Type B pancreatic cell (in vitro differentiated cells): Measurements from ENCODE around the gene FDPS. TPM values are rescaled to one million over a fixed set of nuclear protein-coding genes. Genes with fewer than 3 reads are reported as not detected.

ENCODE experiments used
- DNase-seq: peaks from one replicate; pipeline ENCODE4 v3.0.0; 2021; ENCODE audit warnings: mixed read lengths; ENCODE audit not compliant: unreplicated experiment; ENCODE audit errors: extremely low spot score
- H3K27ac Mint-ChIP-seq: 2 replicates; pipeline ENCODE4 v1.8.0; 2021; ENCODE audit warnings: mild to moderate bottlenecking, mixed read lengths
- H3K27me3 Mint-ChIP-seq: 2 replicates; pipeline ENCODE4 v1.8.0; 2021; ENCODE audit warnings: mixed read lengths
- H3K36me3 Mint-ChIP-seq: 2 replicates; pipeline ENCODE4 v1.8.0; 2021; ENCODE audit warnings: mixed read lengths
- H3K4me1 Mint-ChIP-seq: one replicate; pipeline ENCODE4 v1.8.0; 2021; ENCODE audit warnings: mixed read lengths; ENCODE audit not compliant: unreplicated experiment
- H3K4me3 Mint-ChIP-seq: 2 replicates; pipeline ENCODE4 v1.8.0; 2021; ENCODE audit warnings: mild to moderate bottlenecking, mixed read lengths
- H3K9me3 Mint-ChIP-seq: 2 replicates; pipeline ENCODE4 v1.8.0; 2021; ENCODE audit warnings: mixed read lengths
- total RNA-seq: library from RNA; stranded (reverse); gene quantifications from 2 replicates; pipeline ENCODE4 v1.2.1, GENCODE V29; 2021; ENCODE audit warnings: low replicate concordance
- TF ChIP-seq, protein P1 (sequence below): fragments of 200-600 bp; sonication (generic); conservative IDR thresholded peaks from 2 replicates; pipeline ENCODE4 v1.5.0; 2021; ENCODE audit warnings: antibody characterized with exemption, mild to moderate bottlenecking

The FDPS gene
- total RNA-seq, 1 donor from 2014 or later, result 183 TPM

DNA sequence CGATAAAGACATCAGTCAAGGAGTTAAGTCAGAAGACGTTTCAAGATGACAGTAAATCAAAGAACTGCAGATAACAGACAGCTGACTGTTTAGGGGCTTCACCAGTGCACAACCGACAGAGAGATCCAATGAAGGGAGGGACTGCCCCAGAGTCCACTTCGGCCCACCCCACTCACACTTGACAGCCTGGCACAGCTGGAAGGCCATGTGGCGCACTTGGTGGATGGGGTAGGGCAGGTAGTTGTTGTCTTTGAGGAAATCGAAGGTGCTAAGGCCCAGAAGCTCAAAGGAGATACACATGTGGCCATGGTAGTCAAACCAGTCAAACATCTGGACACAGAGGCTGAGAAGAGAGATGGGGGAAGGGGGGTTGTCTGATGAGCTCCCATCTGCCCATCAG lies 42.1 kb upstream of the FDPS start:
- peaks cover 14% of the 10 kb centered on the region for H3K4me1 Mint-ChIP-seq
- no peak overlapping the region for H3K4me3 Mint-ChIP-seq
- H3K27ac Mint-ChIP-seq, result no peak overlapping the region
- H3K9me3 Mint-ChIP-seq, result no peaks in the 10 kb centered on the region
- H3K27me3 Mint-ChIP-seq, result no peaks in the 10 kb centered on the region
- no peak for DNase-seq
- TF ChIP-seq, protein P1, sequence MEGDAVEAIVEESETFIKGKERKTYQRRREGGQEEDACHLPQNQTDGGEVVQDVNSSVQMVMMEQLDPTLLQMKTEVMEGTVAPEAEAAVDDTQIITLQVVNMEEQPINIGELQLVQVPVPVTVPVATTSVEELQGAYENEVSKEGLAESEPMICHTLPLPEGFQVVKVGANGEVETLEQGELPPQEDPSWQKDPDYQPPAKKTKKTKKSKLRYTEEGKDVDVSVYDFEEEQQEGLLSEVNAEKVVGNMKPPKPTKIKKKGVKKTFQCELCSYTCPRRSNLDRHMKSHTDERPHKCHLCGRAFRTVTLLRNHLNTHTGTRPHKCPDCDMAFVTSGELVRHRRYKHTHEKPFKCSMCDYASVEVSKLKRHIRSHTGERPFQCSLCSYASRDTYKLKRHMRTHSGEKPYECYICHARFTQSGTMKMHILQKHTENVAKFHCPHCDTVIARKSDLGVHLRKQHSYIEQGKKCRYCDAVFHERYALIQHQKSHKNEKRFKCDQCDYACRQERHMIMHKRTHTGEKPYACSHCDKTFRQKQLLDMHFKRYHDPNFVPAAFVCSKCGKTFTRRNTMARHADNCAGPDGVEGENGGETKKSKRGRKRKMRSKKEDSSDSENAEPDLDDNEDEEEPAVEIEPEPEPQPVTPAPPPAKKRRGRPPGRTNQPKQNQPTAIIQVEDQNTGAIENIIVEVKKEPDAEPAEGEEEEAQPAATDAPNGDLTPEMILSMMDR, result no peak
- H3K36me3 Mint-ChIP-seq, result peaks cover 34% of the 10 kb centered on the region

DNA sequence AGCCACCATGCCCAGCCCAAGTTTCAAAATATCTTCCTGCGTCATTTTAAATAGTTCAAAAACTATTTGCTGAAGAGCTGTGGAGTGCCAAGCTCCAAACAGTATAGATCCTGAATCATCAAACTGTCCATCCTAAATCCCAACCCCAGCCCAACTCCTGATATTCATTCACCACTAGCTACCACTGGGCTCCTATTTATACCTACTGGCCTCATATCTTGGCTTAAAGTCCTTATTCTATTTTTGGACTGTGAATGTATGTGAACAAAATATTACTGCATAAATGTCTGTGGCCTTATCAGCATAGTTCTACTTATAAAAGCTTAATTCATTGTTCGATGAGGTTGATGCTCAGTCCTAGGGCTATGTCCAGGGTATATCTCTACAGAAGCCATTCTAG lies 41.3 kb upstream of the FDPS start:
- Mint-ChIP-seq H3K27me3 (no peaks in the 10 kb centered on the region), H3K4me1 (peaks cover 11% of the 10 kb centered on the region), H3K36me3 (peaks cover 29% of the 10 kb centered on the region), H3K4me3 (no peak overlapping the region), H3K9me3 (no peaks in the 10 kb centered on the region), H3K27ac (no peak overlapping the region)
- DNase-seq, result no peak
- TF ChIP-seq, protein P1, result no peak

DNA sequence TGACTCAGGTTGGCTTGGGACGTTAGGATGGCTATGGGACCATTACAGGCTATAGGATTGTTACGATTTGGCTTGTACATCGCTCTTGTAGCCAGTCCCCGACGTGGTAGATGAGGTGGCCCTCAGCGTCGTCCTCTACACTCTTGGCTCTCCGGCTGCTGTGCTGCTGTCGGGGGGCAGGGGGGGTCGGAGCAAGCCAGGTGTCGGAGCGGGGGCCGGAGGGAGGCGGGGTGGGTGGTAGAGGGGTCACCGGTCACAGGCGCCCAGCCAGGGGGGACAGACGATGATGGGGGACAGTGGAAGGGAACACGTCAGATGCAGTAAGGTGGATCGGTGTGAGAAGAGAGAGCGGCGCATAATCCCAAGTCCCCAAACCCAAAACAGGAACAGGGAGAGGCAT lies 40.0 kb upstream of the FDPS start:
- no peak for DNase-seq
- Mint-ChIP-seq H3K27me3 (no peaks in the 10 kb centered on the region), H3K4me1 (peaks cover 16% of the 10 kb centered on the region), H3K36me3 (peaks cover 28% of the 10 kb centered on the region), H3K9me3 (no peaks in the 10 kb centered on the region), H3K27ac (no peak overlapping the region), H3K4me3 (no peak overlapping the region)
- TF ChIP-seq, protein P1, result no peak

DNA sequence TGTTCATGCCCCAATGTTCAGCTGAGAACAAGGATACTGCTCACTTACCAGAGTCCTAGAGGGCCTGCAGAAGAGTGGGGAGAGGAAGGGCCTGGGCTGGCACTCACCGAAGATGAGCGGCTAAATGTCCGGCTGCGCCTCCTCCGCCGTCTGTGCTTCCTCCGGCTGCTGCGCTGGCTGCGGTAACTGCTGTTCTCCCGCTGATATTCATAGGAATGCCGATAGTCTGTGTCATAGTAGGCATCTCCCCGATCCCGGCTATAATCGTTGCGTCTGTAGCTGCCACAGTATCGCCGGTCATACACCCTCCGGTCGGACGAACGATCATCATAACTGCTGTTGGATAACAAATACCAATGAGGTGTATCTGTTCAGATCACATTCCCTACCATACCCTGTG lies 39.3 kb upstream of the FDPS start:
- Mint-ChIP-seq H3K27me3 (no peaks in the 10 kb centered on the region), H3K4me1 (peaks cover 20% of the 10 kb centered on the region), H3K4me3 (no peak overlapping the region), H3K36me3 (peaks cover 27% of the 10 kb centered on the region), H3K27ac (no peak overlapping the region), H3K9me3 (no peaks in the 10 kb centered on the region)
- DNase-seq, result no peak
- TF ChIP-seq, protein P1, result no peak

DNA sequence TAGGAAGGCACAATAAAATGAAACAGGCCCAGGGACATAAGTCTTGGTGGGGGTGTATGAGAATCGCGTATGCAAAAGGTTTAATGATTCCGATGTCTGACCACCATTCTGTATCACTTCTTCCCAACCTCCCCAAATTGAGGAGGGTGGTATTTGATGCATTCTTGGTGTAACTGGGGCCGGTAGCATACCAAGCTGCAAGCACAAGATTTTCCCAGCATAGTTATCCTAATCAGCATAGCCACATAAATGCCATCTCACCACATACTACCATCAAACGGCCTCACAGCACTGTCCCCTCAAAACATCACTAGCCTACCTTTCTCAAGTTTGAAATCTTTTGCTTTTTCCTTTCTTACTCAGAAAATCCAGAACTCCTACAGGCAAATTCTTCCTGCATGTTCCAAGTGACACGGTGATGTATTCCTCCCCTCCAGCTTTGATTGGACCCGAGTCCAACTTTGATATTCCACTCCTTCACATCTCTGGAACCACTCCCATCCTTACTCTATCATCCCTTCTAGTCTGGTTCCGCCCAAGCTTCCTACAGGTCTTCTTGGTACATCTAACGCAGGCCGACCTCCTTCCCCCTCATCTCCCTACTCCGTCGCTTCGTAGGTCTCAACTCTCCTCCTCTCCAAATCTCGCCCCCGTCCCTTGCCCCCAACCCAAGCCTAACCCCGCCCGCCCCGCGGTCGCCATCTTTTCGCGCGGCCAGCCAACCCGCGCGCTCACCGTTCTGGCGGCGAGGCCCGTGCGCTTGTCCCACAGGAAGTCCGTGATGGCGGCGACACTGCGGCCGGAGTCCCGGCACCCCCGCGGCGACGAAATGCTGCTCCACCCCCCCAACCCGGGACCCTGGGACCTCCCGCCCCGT lies 36.0 kb upstream of the FDPS start:
- Mint-ChIP-seq H3K27me3 (no peaks in the 10 kb centered on the region), H3K36me3 (peaks cover 14% of the 10 kb centered on the region), H3K27ac (peak overlapping the region; percentile 85), H3K4me3 (peak overlapping the region; percentile 94), H3K9me3 (no peaks in the 10 kb centered on the region), H3K4me1 (peaks cover 30% of the 10 kb centered on the region)
- DNase-seq, result no peak
- TF ChIP-seq, protein P1, result no peak
